Activated gamma-delta T cell treated with anti-CD3 and anti-CD28 coated beads, Interleukin-2, amount 50 U/mL, for 16 hours (primary cell): ENCODE measurements around the gene STX11.
A peak's percentile ranks its signal among the peaks of the same experiment; 100 is the strongest.
"Not testable (repeated sequence)": the region's sequence is repeated elsewhere in the genome, so short reads cannot be mapped to it uniquely, and the experiment has no call there.

Experiments used
- DNase-seq: peaks from one replicate; pipeline ENCODE4 v3.0.0-alpha.2; 2020; ENCODE audit warnings: low read depth

The STX11 gene

GRCh38 chr6:144149894-144150709 lies at the start of gene STX11:
TSS of gene STX11 (plus strand) at chr6:144150517. CDS start at chr6:144186628, 36,111 bp downstream.
- peak; percentile 65 for DNase-seq

- DNase-seq: no peak
Observed at GRCh38 chr6:144103026-144103563, 47.2 kb upstream of the STX11 start.

GRCh38 chr6:144104488-144104887 lies 45.8 kb upstream of the STX11 start:
- DNase-seq: no peak

GRCh38 chr6:144104898-144105487 lies 45.3 kb upstream of the STX11 start:
- DNase-seq: peak; percentile 18

GRCh38 chr6:144106206-144106605 lies 44.1 kb upstream of the STX11 start:
- no peak for DNase-seq

- DNase-seq: no peak
Observed at GRCh38 chr6:144110210-144110609, 40.1 kb upstream of the STX11 start.

- DNase-seq: no peak
Observed at GRCh38 chr6:144113366-144113765, 37.0 kb upstream of the STX11 start.

- no peak for DNase-seq
Observed at GRCh38 chr6:144115219-144115618, 35.1 kb upstream of the STX11 start.

- no peak for DNase-seq
Observed at GRCh38 chr6:144119376-144119775, 30.9 kb upstream of the STX11 start.

- DNase-seq: no peak
Observed at GRCh38 chr6:144122861-144123260, 27.5 kb upstream of the STX11 start.

GRCh38 chr6:144123421-144123820 lies 26.9 kb upstream of the STX11 start:
- no peak for DNase-seq

- DNase-seq: no peak
Observed at GRCh38 chr6:144123836-144124235, 26.5 kb upstream of the STX11 start.

GRCh38 chr6:144127097-144127496 lies 23.2 kb upstream of the STX11 start:
- DNase-seq: no peak

GRCh38 chr6:144129469-144129868 lies 20.8 kb upstream of the STX11 start:
- no peak for DNase-seq

GRCh38 chr6:144131248-144131709 lies 19.0 kb upstream of the STX11 start:
- no peak for DNase-seq

GRCh38 chr6:144132167-144132690 lies 18.1 kb upstream of the STX11 start:
- not testable (repeated sequence) for DNase-seq

- DNase-seq: no peak
Observed at GRCh38 chr6:144133225-144133821, 17.0 kb upstream of the STX11 start.

- DNase-seq: no peak
Observed at GRCh38 chr6:144134176-144134575, 16.1 kb upstream of the STX11 start.

- no peak for DNase-seq
Observed at GRCh38 chr6:144134737-144135136, 15.6 kb upstream of the STX11 start.

GRCh38 chr6:144138542-144138941 lies 11.8 kb upstream of the STX11 start:
- DNase-seq: no peak

- DNase-seq: no peak
Observed at GRCh38 chr6:144139817-144140216, 10.5 kb upstream of the STX11 start.

- DNase-seq: no peak
Observed at GRCh38 chr6:144140867-144141266, 9.4 kb upstream of the STX11 start.

GRCh38 chr6:144141470-144141869 lies 8.8 kb upstream of the STX11 start:
- no peak for DNase-seq
